Measurements from ENCODE around the gene VMA21.
A peak's percentile ranks its signal among the peaks of the same experiment; 100 is the strongest.

Gene VMA21

GRCh38 chrX:151396825-151397740, at the start of gene VMA21:
VMA21 (plus strand) TSS chrX:151397206; CDS start chrX:151397309, 103 bp downstream.
- peak; percentile 60 to 80 for DNase-seq (ENCODE audit: low read depth in 2 of 2)

- DNase-seq (ENCODE audit: low read depth in 2 of 2), result no peak
These were observed 37.7 kb upstream of the VMA21 start for GRCh38 chrX:151359341-151359740.

- DNase-seq (ENCODE audit: low read depth in 2 of 2), result peak in 1 of 2 donors; percentile 4
These were observed 36.8 kb upstream of the VMA21 start for GRCh38 chrX:151359931-151360871.

GRCh38 chrX:151363316-151363715, 33.7 kb upstream of the VMA21 start:
- DNase-seq (ENCODE audit: low read depth in 2 of 2), result no peak

GRCh38 chrX:151365579-151365978, 31.4 kb upstream of the VMA21 start:
- DNase-seq (ENCODE audit: low read depth in 2 of 2), result no peak

- DNase-seq (ENCODE audit: low read depth in 2 of 2), result no peak
These were observed 26.1 kb upstream of the VMA21 start for GRCh38 chrX:151370906-151371305.

GRCh38 chrX:151384807-151385206, 12.2 kb upstream of the VMA21 start:
- DNase-seq (ENCODE audit: low read depth in 2 of 2), result no peak

GRCh38 chrX:151386838-151387459, 10.1 kb upstream of the VMA21 start:
- no peak for DNase-seq (ENCODE audit: low read depth in 2 of 2)

- DNase-seq (ENCODE audit: low read depth in 2 of 2), result no peak
These were observed 5.3 kb upstream of the VMA21 start for GRCh38 chrX:151391722-151392121.

GRCh38 chrX:151393514-151393913, 3.5 kb upstream of the VMA21 start:
- DNase-seq (ENCODE audit: low read depth in 2 of 2), result peak; percentile 19 to 46

- no peak for DNase-seq (ENCODE audit: low read depth in 2 of 2)
These were observed 773 bp upstream of the VMA21 start for GRCh38 chrX:151396042-151396824.

GRCh38 chrX:151397741-151398070, 700 bp downstream of the VMA21 start:
- DNase-seq (ENCODE audit: low read depth in 2 of 2), result no peak

GRCh38 chrX:151398346-151398745, 1.3 kb downstream of the VMA21 start:
- DNase-seq (ENCODE audit: low read depth in 2 of 2), result no peak

- no peak for DNase-seq (ENCODE audit: low read depth in 2 of 2)
These were observed 5.8 kb downstream of the VMA21 start for GRCh38 chrX:151402719-151403390.

- no peak for DNase-seq (ENCODE audit: low read depth in 2 of 2)
These were observed 19.6 kb downstream of the VMA21 start for GRCh38 chrX:151416579-151416978.

GRCh38 chrX:151419782-151420181, 22.8 kb downstream of the VMA21 start:
- DNase-seq (ENCODE audit: low read depth in 2 of 2), result no peak

GRCh38 chrX:151424505-151424904, 27.5 kb downstream of the VMA21 start:
- no peak for DNase-seq (ENCODE audit: low read depth in 2 of 2)

GRCh38 chrX:151448509-151448908, 51.5 kb downstream of the VMA21 start:
- DNase-seq (ENCODE audit: low read depth in 2 of 2), result no peak

- DNase-seq (ENCODE audit: low read depth in 2 of 2), result no peak
These were observed 61.8 kb downstream of the VMA21 start for GRCh38 chrX:151458824-151459223.

All from stimulated activated CD8-positive, alpha-beta memory T cell treated with anti-CD3 and anti-CD28 coated beads, Interleukin-7, amount 100 ng/mL, for 4 hours (primary cell).